Measurements from ENCODE around the gene ZNF205.
"Not testable (repeated sequence)": the region's sequence is repeated elsewhere in the genome, so short reads cannot be mapped to it uniquely, and the experiment has no call there.

ZNF205 gene

DNA sequence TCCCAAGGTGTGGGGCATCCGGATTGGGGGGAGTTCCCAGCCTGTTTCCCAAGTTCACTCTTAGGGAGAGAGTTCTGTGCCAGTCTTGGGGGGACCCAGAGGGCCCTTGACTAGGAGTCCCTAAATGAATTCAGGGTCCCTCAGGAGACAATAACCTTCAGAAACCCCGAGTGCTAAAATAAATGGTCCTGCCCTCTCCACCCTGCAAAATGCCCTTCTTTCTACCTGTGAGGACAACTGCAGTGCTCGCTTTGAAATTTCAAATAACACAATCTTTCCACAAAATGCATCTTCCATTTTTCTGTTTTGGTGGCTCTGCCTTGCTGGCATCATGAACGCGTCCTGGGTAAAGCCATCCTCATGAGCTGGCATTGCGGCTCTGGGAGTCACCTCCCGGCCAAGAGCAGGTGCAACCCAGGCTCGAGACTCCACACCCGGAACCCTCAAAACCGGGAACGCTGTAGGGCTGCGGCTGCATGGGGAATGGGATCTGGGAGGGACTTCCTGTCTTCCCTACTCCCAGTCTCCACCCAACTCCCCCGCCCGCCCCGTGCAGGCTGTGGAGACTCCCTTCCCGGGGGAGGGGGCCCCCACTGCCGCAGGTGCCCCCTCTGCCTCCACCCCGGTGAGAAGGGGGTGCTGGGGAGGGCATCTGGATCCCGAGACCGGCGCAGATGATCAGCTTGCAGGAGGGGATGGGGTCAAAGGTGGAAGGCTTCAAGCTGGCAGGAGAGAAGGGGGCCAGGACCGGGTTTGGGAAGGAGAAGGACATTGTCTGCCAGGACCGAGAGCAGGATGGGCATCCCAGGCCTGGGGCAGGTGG, at the start of gene ZNF205:
Gene ZNF205, plus strand, starts transcription at position 529 of the 823 bp plus-strand sequence. CDS start 845 bp downstream, outside the sequence.
- ATAC-seq (no peak), DNase-seq (ENCODE audit: low spot score in 2 of 2) (no peak)
- Mint-ChIP-seq H3K9me3 (no peaks in the 10 kb centered on the region), H3K4me3 (no peak within 1 kb of the TSS), H3K27ac (no peak within 1 kb of the TSS), H3K36me3 (peaks cover 6% of the 10 kb centered on the region), H3K4me1 (peaks cover 3% of the 10 kb centered on the region)

DNA sequence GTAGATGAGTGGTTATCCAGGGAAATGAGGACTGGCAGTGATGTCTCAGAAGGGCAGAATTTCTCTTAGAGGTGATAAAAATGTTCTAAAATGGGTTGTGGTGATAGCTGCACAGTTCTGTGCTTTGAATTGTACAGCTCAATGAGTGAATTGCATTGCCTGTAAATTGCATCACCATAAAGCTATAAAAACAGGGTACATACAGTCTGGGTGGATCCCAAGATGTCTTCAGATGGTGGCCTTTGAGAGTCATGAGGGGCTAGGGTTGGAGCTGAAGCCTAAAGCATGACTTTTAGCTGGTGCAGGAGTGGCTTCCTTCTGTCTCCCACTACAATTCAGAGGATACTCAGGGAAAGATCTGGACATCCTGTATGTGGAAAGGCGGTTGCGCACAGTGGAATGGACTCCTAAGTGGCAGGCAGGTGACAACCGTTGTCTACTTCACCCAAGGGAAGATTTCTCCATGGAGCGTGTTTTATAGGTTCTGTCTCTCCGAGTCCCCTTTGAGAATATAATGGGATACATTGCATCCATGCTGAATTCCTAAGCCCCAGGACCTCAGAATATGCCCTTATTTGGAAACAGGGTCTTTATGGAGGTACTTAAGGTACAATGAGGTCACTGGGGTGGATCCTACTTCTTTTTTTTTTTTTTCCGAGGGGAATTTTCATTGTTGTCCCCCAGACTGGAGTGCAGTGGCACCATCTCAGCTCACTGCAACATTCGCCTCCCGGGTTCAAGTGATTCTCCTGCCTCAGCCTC, 48.6 kb upstream of the ZNF205 start:
- H3K36me3 Mint-ChIP-seq = peaks cover 60% of the 10 kb centered on the region
- no peaks in the 10 kb centered on the region for H3K9me3 Mint-ChIP-seq
- H3K4me3 Mint-ChIP-seq = peak overlapping the region; percentile 100
- ATAC-seq = no peak
- DNase-seq (ENCODE audit: low spot score in 2 of 2) = no peak
- H3K27ac Mint-ChIP-seq = peak overlapping the region; percentile 100
- H3K4me1 Mint-ChIP-seq = peaks cover 53% of the 10 kb centered on the region

DNA sequence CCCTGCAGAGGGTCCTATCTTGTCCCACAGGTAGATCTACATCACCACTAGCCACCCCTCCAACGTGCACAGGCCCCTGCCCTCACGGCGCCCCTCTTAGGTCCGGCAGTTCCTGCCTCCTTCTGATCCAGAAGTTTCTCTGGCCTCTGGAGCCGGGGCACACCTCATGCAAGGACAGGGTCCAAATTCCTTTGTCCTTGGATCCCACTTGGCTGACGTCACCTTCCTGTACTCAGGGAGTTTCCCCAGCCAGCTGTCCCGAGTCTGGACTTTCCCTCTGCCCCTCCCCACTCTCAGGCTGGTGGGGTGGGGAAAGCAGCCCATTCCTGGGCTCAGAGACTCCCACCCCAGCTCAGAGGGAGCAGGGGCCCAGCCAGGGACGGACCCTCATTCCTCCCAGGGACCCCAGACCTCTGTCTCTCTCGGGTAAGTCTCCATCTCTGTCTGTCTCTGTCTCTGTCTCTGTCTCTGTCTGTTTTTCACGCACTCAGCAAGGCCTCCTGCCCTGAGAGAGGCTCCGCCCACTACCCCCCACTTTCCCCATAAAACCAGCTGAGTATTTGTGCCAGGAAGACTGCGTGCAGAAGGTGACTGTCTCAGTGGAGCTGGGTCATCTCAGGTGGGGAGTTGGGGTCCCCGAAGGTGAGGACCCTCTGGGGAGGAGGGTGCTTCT, 47.2 kb upstream of the ZNF205 start, which contains the start of gene IL32:
Gene IL32, plus strand, starts transcription at position 572 of the 673 bp plus-strand sequence. CDS start 172 bp downstream, outside the sequence.
- Mint-ChIP-seq H3K27ac (peak within 1 kb of the TSS; percentile 100), H3K9me3 (no peaks in the 10 kb centered on the region), H3K4me3 (peak within 1 kb of the TSS; percentile 100), H3K36me3 (peaks cover 65% of the 10 kb centered on the region), H3K4me1 (peaks cover 57% of the 10 kb centered on the region)
- ATAC-seq (peak; percentile 68), DNase-seq (ENCODE audit: low spot score in 2 of 2) (peak in 1 of 2 donors; percentile 87)

DNA sequence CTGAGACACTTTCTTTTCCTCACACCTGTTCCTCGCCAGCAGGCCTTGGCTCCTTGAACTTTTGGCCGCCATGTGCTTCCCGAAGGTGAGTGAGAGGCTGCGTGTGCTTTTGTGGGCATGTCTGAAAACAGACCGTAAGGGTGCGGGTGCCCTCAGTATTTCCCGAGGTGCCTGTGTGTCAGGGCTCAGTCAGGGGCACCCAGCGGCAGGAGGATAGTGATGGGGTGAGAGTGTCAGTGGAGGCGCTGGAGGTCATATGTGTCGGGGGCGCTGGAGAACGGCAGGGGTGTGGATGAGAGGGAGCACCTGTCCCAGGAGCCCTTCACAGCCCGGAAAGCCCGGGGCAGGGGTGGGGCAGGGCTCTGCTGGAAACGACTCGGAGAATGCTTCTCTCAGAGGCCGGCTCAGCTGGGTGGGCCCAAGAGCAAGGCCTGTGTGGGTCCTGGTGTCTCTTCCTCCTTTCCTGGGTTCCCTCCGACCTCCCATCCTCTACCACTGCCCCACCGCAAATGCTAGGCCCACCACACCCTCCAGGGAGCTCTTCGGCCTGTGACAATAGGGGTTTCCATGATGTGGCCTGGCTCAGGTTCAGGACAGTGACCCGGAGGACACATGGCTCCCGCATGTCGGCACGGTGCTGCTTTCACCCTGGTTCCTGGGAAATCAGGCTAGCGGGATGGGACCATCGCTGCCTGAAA, 46.5 kb upstream of the ZNF205 start:
- no peaks in the 10 kb centered on the region for H3K9me3 Mint-ChIP-seq
- DNase-seq (ENCODE audit: low spot score in 2 of 2) = peak in 1 of 2 donors; percentile 55
- H3K4me1 Mint-ChIP-seq = peaks cover 54% of the 10 kb centered on the region
- peak; percentile 27 for ATAC-seq
- H3K4me3 Mint-ChIP-seq = peak overlapping the region; percentile 100
- H3K27ac Mint-ChIP-seq = peak overlapping the region; percentile 100
- H3K36me3 Mint-ChIP-seq = peaks cover 72% of the 10 kb centered on the region

DNA sequence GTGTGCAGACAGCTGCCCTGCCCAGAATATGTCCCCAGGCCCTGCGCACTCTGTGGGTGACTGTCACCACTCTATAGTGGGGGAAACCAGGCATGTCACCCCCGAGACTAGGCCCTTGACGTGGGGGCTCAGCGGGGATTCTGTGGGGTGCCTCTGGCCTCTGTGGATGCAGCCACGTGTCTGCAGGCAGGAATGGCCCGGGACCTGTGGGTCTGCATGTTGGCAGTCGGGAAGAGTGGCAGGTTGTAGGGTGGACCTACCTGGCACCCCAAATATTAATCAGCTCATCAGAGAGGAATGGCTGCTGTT, 46.0 kb upstream of the ZNF205 start:
- ATAC-seq (no peak), DNase-seq (ENCODE audit: low spot score in 2 of 2) (no peak)
- peak overlapping the region; percentile 100 for H3K27ac Mint-ChIP-seq
- peaks cover 77% of the 10 kb centered on the region for H3K36me3 Mint-ChIP-seq
- H3K9me3 Mint-ChIP-seq = no peaks in the 10 kb centered on the region
- H3K4me1 Mint-ChIP-seq = peaks cover 59% of the 10 kb centered on the region
- H3K4me3 Mint-ChIP-seq = peak overlapping the region; percentile 100

DNA sequence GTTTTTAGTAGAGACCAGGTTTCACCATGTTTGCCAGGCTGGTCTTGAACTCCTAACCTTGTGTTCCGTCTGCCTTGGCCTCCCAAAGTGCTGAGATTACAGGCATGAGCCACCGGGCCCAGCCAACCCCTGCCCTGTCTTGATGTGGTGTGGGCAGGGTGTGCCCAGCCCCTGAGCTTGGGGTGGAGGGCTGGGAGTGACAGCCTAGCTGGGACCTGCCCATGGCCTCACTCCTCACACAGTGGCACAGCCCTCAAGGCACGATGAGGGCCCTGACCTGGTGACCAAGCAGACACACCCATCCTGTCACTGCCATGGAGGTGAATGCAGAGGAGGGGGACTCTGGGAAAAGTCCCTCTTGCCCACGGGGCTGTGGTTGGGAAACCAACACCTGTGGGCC, 43.9 kb upstream of the ZNF205 start:
- Mint-ChIP-seq H3K27ac (peak overlapping the region; percentile 100), H3K36me3 (peaks cover 96% of the 10 kb centered on the region), H3K9me3 (no peaks in the 10 kb centered on the region), H3K4me1 (peaks cover 66% of the 10 kb centered on the region), H3K4me3 (peak overlapping the region; percentile 100)
- no peak for DNase-seq (ENCODE audit: low spot score in 2 of 2)
- ATAC-seq = no peak

DNA sequence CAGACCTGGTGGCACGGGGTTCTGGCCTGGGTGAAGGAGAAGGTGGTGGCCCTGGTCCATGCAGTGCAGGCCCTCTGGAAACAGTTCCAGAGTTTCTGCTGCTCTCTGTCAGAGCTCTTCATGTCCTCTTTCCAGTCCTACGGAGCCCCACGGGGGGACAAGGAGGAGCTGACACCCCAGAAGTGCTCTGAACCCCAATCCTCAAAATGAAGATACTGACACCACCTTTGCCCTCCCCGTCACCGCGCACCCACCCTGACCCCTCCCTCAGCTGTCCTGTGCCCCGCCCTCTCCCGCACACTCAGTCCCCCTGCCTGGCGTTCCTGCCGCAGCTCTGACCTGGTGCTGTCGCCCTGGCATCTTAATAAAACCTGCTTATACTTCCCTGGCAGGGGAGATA, 43.2 kb upstream of the ZNF205 start:
- H3K9me3 Mint-ChIP-seq; ATAC-seq; DNase-seq (ENCODE audit: low spot score in 2 of 2): not testable (repeated sequence)
- Mint-ChIP-seq H3K4me3 (peak overlapping the region; percentile 100), H3K4me1 (peaks cover 66% of the 10 kb centered on the region), H3K27ac (peak overlapping the region; percentile 100), H3K36me3 (peaks cover 97% of the 10 kb centered on the region)

DNA sequence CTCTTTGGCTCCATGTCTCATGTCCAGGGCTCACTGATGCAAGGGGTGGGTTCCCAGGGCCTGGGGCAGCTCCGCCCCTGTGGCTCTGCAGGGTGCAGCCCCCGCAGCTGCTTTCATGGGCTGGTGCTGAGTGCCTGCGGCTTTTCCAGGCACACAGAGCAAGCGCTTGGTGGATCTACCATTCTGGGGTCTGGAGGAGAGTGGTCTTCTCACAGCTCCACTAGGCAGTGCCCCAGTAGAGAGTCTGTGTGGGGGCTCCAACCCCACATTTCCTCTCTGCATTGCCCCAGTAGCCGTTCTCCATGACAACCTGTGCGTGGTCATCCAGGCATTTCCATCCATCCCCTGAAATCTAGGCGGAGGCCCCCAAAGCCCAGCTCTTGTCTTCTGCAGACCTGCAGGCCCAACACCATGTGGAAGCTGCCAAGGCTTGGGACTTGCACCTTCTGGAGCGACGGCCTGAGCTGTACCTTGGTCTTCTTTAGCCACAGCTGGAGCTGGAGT, 41.7 kb upstream of the ZNF205 start:
- Mint-ChIP-seq H3K36me3 (peaks cover 98% of the 10 kb centered on the region), H3K27ac (peak overlapping the region; percentile 100), H3K4me1 (peaks cover 68% of the 10 kb centered on the region), H3K9me3 (no peaks in the 10 kb centered on the region), H3K4me3 (peak overlapping the region; percentile 100)
- DNase-seq (ENCODE audit: low spot score in 2 of 2) (no peak), ATAC-seq (no peak)

DNA sequence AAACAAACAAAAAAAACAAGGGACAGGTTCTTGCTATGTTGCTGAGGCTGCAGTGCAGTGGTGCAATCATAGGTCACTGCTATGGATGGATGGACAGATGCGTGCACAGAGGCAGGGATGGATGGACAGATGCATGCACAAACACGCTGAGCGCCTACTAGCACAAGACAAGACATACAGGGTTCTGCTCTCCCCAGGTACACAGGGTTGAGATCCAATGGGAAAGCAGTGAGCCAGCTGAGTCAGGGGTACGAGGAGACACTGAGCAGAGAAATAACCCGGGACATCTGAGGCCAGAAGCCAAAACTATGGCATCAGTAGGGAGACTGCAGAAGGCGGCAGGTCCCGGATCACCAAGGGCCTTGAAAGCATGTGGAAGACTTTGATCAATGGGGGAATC, 40.7 kb upstream of the ZNF205 start:
- Mint-ChIP-seq H3K4me1 (peaks cover 76% of the 10 kb centered on the region), H3K36me3 (peaks cover 98% of the 10 kb centered on the region), H3K27ac (peak overlapping the region; percentile 100), H3K9me3 (no peaks in the 10 kb centered on the region), H3K4me3 (peak overlapping the region; percentile 100)
- no peak for ATAC-seq
- no peak for DNase-seq (ENCODE audit: low spot score in 2 of 2)

DNA sequence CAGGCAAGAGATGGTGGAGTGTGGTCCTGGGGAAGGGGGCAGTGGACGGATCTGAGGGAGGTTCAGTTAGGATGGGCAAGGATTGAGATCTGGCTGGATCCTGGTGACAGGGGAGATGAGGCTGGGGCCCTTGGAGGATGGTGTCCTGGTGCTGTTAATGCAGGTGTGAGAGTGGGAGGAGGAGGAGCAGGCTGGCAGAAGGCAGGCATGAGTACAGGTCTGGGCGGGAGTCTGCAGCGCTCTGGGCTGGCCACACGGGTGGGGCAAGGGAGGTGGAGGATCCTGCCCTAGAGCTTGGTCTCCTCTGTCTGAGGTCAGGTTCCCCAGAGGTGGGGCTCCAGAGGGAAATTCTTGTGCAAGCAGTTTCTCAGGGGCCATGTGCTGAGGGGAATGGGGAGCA, 40.2 kb upstream of the ZNF205 start:
- Mint-ChIP-seq H3K27ac (peak overlapping the region; percentile 100), H3K4me1 (peaks cover 80% of the 10 kb centered on the region), H3K4me3 (peak overlapping the region; percentile 100), H3K36me3 (peaks cover 98% of the 10 kb centered on the region)
- DNase-seq (ENCODE audit: low spot score in 2 of 2); H3K9me3 Mint-ChIP-seq: not testable (repeated sequence)
- peak; percentile 8 for ATAC-seq

DNA sequence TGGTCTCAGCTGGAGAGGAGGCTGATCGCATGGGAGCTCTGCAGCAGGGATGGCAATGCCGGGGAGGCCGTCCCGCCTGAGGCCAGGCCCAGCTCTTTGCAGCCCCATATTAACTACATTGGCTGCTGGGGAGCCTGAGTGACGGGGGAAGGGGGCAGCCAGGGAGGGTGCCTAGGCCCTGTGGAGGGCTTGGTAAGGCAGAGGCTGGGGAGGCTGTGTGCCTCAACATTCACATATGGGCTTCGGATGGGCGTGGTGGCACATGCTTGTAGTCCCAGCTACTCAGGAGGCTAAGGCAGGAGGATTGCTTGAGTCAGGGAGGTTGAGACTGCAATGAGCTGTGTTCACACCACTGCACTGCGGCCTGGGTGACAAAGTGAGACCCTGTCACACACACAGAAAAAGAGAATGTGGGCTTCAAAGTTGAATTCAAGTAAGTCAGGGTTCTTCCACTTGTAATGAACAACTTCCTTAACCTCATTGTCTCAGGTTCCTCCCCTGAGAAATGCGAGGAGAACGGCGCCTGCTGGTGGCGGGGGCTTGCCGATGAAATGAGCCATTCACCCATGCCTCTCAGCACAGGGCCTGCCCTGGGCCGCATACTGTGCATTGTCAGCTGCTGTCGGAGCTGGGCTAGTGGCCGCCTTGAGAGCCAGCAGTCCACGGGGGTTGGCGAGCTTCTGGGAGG, 39.7 kb upstream of the ZNF205 start:
- peak overlapping the region; percentile 100 for H3K4me3 Mint-ChIP-seq
- peaks cover 98% of the 10 kb centered on the region for H3K36me3 Mint-ChIP-seq
- H3K4me1 Mint-ChIP-seq = peaks cover 86% of the 10 kb centered on the region
- peak in 1 of 2 donors; percentile 78 for DNase-seq (ENCODE audit: low spot score in 2 of 2)
- H3K9me3 Mint-ChIP-seq = not testable (repeated sequence)
- peak; percentile 54 for ATAC-seq
- peak overlapping the region; percentile 100 for H3K27ac Mint-ChIP-seq

DNA sequence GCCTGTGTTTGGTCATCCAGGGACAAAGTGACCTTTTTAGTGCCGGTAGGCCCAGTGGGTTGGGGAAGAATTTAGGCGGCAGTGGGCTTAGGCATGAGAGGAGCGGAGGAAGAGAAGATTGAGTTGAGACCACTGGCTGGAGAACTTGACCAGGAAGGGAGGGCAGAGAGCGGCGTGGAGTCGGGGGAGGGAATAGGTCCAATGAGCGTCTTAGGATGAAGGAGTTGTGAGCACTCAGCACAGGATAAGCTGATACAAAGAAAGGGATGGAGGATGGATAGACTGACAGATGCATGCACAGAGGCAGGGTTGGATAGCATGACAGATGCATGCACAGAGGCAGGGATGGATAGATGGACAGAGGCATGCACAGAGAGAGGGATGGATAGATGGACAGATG, 38.9 kb upstream of the ZNF205 start:
- H3K27ac Mint-ChIP-seq = peak overlapping the region; percentile 92
- H3K4me3 Mint-ChIP-seq = peak overlapping the region; percentile 78
- H3K4me1 Mint-ChIP-seq = peaks cover 89% of the 10 kb centered on the region
- H3K9me3 Mint-ChIP-seq = no peaks in the 10 kb centered on the region
- DNase-seq (ENCODE audit: low spot score in 2 of 2) = no peak
- H3K36me3 Mint-ChIP-seq = peaks cover 94% of the 10 kb centered on the region
- no peak for ATAC-seq

DNA sequence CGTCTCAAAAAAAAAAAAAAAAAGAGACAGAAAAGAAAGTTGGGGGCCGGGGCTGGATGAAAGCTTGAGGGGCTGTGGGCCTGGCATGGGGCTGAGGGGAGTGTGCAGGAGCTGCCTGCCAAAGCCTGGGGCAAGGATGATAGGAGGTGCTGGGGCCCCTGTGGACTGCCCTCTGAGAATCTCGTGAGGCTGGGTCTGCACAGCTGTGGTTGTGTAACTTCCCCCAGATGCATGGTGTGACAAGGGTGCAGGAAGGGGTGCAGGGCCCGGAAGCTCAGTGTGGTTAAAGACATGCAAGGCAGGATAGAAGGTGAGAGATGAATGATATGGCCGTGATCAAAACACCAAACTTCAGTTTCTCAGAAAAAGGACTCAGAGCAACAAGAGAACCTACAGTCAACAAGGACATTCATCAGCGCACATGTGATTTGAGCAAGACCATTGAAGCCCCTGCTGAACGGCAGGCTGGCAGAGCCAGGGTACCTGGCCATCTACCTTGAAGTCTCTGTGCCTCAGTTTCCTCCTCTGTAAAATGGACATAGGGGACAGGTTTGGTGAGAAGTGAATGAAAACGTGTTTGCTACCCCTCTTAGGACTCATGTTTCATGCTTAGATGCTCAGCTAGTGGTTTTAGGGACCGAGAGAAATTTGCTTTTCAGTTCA, 37.4 kb upstream of the ZNF205 start:
- H3K27ac Mint-ChIP-seq = peak overlapping the region; percentile 92
- H3K9me3 Mint-ChIP-seq = peaks cover 2% of the 10 kb centered on the region
- peaks cover 87% of the 10 kb centered on the region for H3K4me1 Mint-ChIP-seq
- peaks cover 84% of the 10 kb centered on the region for H3K36me3 Mint-ChIP-seq
- ATAC-seq (peak; percentile 84), DNase-seq (ENCODE audit: low spot score in 2 of 2) (peak; percentile 62 to 91)
- H3K4me3 Mint-ChIP-seq = peak overlapping the region; percentile 78

DNA sequence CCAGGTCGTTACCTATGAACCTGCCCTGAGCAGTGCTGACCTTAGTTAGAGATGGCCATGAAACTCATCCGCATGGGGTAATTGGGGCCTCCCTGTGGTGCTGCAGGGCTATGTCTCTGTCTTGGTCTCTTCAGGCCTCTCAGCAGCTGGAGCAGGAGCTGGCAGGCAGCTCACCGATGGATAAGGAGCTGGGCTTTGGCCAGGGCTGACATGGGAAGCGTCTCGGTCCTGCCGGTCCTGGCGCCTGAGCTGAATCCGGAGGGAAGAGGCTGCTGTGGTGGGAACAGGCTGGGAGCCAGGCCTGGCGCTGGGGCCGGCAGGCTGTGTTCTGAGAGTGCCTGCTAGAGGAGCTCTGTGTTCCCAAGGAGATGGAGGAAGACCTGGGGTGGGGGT, 36.9 kb upstream of the ZNF205 start:
- no peak for DNase-seq (ENCODE audit: low spot score in 2 of 2)
- Mint-ChIP-seq H3K27ac (peak overlapping the region; percentile 92), H3K36me3 (peaks cover 78% of the 10 kb centered on the region), H3K4me1 (peaks cover 86% of the 10 kb centered on the region), H3K4me3 (peak overlapping the region; percentile 78), H3K9me3 (peaks cover 2% of the 10 kb centered on the region)
- ATAC-seq = peak; percentile 25
